Astrocyte (in vitro differentiated cells and primary cell): ENCODE measurements around the gene SH3BP2. TPM values are rescaled to one million over a fixed set of nuclear protein-coding genes. Genes with fewer than 3 reads are reported as not detected.
A peak's percentile ranks its signal among the peaks of the same experiment; 100 is the strongest.

Source experiments
- DNase-seq: peaks from one replicate; pipeline ENCODE4 v3.0.0-alpha.2; 2010; ENCODE audit warnings: low read depth
- FAIRE-seq: peaks from 2 replicates; lab custom pipeline; 2011; peaks lifted over from hg19 to GRCh38; lab: Jason Lieb, UNC
- H2AFZ ChIP-seq: 2 replicates; pipeline ENCODE4 v1.6.0; 2012; ENCODE audit warnings: low read depth, low read length, inconsistent platforms
- H3K27ac ChIP-seq: 2 replicates; pipeline ENCODE4 v1.5.1; 2011; ENCODE audit warnings: low read depth, low read length, inconsistent platforms
- H3K27me3 ChIP-seq: 2 replicates; pipeline ENCODE4 v1.6.0; 2011; ENCODE audit warnings: low read length, inconsistent platforms; ENCODE audit not compliant: insufficient read depth
- H3K36me3 ChIP-seq: 2 replicates; pipeline ENCODE4 v1.5.1; 2011; ENCODE audit warnings: low read length, inconsistent platforms; ENCODE audit not compliant: insufficient read depth
- H3K4me1 ChIP-seq: 2 replicates; pipeline ENCODE4 v1.5.1; 2011; ENCODE audit warnings: low read length, inconsistent platforms; ENCODE audit not compliant: insufficient read depth
- H3K4me2 ChIP-seq: 2 replicates; pipeline ENCODE4 v1.6.0; 2012; ENCODE audit warnings: low read length, inconsistent platforms
- H3K4me3 ChIP-seq: 2 replicates; pipeline ENCODE4 v1.5.1; 2011; ENCODE audit warnings: low read depth, mild to moderate bottlenecking, low read length, inconsistent platforms; ENCODE audit not compliant: insufficient read depth
- H3K79me2 ChIP-seq: 2 replicates; pipeline ENCODE4 v1.6.0; 2012; ENCODE audit warnings: mild to moderate bottlenecking, low read length, inconsistent platforms; ENCODE audit not compliant: insufficient read depth
- H3K9ac ChIP-seq: 2 replicates; pipeline ENCODE4 v1.6.0; 2012; ENCODE audit warnings: mild to moderate bottlenecking, low read length, inconsistent platforms
- H3K9me3 ChIP-seq: 2 replicates; pipeline ENCODE4 v1.5.1; 2012; ENCODE audit warnings: low read depth, mild to moderate bottlenecking, low read length, inconsistent platforms; ENCODE audit not compliant: insufficient read depth
- H4K20me1 ChIP-seq: 2 replicates; pipeline ENCODE4 v1.6.0; 2012; ENCODE audit warnings: low read length, inconsistent platforms; ENCODE audit not compliant: insufficient read depth
- H3K27ac Mint-ChIP-seq: one replicate; pipeline ENCODE4 v1.8.0; 2021; ENCODE audit warnings: mild to moderate bottlenecking, mixed read lengths; ENCODE audit not compliant: unreplicated experiment
- H3K27me3 Mint-ChIP-seq: one replicate; pipeline ENCODE4 v1.8.0; 2021; ENCODE audit warnings: low read depth, mixed read lengths; ENCODE audit not compliant: unreplicated experiment
- H3K36me3 Mint-ChIP-seq: one replicate; pipeline ENCODE4 v1.8.0; 2021; ENCODE audit warnings: low read depth, mixed read lengths; ENCODE audit not compliant: unreplicated experiment
- H3K4me1 Mint-ChIP-seq: one replicate; pipeline ENCODE4 v1.8.0; 2021; ENCODE audit warnings: low read depth, mixed read lengths; ENCODE audit not compliant: unreplicated experiment
- H3K4me3 Mint-ChIP-seq: one replicate; pipeline ENCODE4 v1.8.0; 2021; ENCODE audit warnings: mild to moderate bottlenecking, moderate library complexity, mixed read lengths; ENCODE audit not compliant: unreplicated experiment
- H3K9me3 Mint-ChIP-seq: one replicate; pipeline ENCODE4 v1.8.0; 2021; ENCODE audit warnings: mild to moderate bottlenecking, mixed read lengths; ENCODE audit not compliant: unreplicated experiment
- CTCF ChIP-seq: IDR thresholded peaks from 2 replicates; pipeline ENCODE4 v1.5.1; 2011; ENCODE audit warnings: low read depth, mild to moderate bottlenecking, inconsistent platforms, low read length, moderate library complexity; ENCODE audit not compliant: insufficient read depth
- EZH2 ChIP-seq: IDR thresholded peaks from 2 replicates; pipeline ENCODE4 v1.6.1; 2012; ENCODE audit warnings: mild to moderate bottlenecking, low read length, inconsistent platforms; ENCODE audit not compliant: insufficient read depth
- total RNA-seq: library from RNA; stranded (reverse); gene quantifications from 2 replicates; pipeline ENCODE4 v1.2.1, GENCODE V29; 2021

SH3BP2 gene
- total RNA-seq, 1 donor from 2014 or later, result 33.7 TPM

- TF ChIP-seq CTCF, result no peak
- no peak for TF ChIP-seq EZH2
- no peaks in the 10 kb centered on the region for H4K20me1 ChIP-seq
- Mint-ChIP-seq H3K4me3 (peak overlapping the region; percentile 86), H3K36me3 (peaks cover 3% of the 10 kb centered on the region), H3K9me3 (no peaks in the 10 kb centered on the region), H3K27me3 (peaks cover 4% of the 10 kb centered on the region), H3K4me1 (peaks cover 7% of the 10 kb centered on the region), H3K27ac (peak overlapping the region; percentile 18)
- peak overlapping the region; percentile 82 for H3K4me2 ChIP-seq
- peak overlapping the region; percentile 63 for H3K9ac ChIP-seq
- H3K27ac ChIP-seq, result peak overlapping the region; percentile 41
- H2AFZ ChIP-seq, result peak overlapping the region; percentile 62
- DNase-seq, result peak; percentile 38
- H3K4me3 ChIP-seq, result peak overlapping the region; percentile 54
- peaks cover 34% of the 10 kb centered on the region for H3K79me2 ChIP-seq
- H3K4me1 ChIP-seq, result peaks cover 34% of the 10 kb centered on the region
- no peaks in the 10 kb centered on the region for H3K9me3 ChIP-seq
- H3K36me3 ChIP-seq, result no peaks in the 10 kb centered on the region
- FAIRE-seq, result no peak
- H3K27me3 ChIP-seq, result no peaks in the 10 kb centered on the region
Observed at GRCh38 chr4:2793586-2794485, 951 bp downstream of the SH3BP2 start.

- DNase-seq (peak; percentile 72), FAIRE-seq (no peak)
- H3K27me3 Mint-ChIP-seq, result no peaks in the 10 kb centered on the region
- TF ChIP-seq EZH2 (no peak), CTCF (no peak)
- H3K36me3 ChIP-seq, result no peaks in the 10 kb centered on the region
- H3K4me3 Mint-ChIP-seq, result peak overlapping the region; percentile 86
- H3K79me2 ChIP-seq, result peaks cover 41% of the 10 kb centered on the region
- peak overlapping the region; percentile 82 for H3K4me2 ChIP-seq
- peaks cover 9% of the 10 kb centered on the region for H3K4me1 Mint-ChIP-seq
- peak overlapping the region; percentile 63 for H3K9ac ChIP-seq
- no peaks in the 10 kb centered on the region for H3K27me3 ChIP-seq
- H3K27ac ChIP-seq, result peak overlapping the region; percentile 41
- no peaks in the 10 kb centered on the region for H3K9me3 Mint-ChIP-seq
- H2AFZ ChIP-seq, result peak overlapping the region; percentile 62
- no peaks in the 10 kb centered on the region for H4K20me1 ChIP-seq
- H3K4me1 ChIP-seq, result peaks cover 34% of the 10 kb centered on the region
- H3K4me3 ChIP-seq, result no peak overlapping the region
- H3K27ac Mint-ChIP-seq, result peak overlapping the region; percentile 18
- H3K9me3 ChIP-seq, result no peaks in the 10 kb centered on the region
- H3K36me3 Mint-ChIP-seq, result no peaks in the 10 kb centered on the region
Observed at GRCh38 chr4:2794486-2795299, 1.8 kb downstream of the SH3BP2 start.
